ENCODE measurements around the gene GRK4.

Gene GRK4

GRCh38 chr4:3017504-3017903, 54.1 kb downstream of the GRK4 start:
- DNase-seq = no peak

DNA sequence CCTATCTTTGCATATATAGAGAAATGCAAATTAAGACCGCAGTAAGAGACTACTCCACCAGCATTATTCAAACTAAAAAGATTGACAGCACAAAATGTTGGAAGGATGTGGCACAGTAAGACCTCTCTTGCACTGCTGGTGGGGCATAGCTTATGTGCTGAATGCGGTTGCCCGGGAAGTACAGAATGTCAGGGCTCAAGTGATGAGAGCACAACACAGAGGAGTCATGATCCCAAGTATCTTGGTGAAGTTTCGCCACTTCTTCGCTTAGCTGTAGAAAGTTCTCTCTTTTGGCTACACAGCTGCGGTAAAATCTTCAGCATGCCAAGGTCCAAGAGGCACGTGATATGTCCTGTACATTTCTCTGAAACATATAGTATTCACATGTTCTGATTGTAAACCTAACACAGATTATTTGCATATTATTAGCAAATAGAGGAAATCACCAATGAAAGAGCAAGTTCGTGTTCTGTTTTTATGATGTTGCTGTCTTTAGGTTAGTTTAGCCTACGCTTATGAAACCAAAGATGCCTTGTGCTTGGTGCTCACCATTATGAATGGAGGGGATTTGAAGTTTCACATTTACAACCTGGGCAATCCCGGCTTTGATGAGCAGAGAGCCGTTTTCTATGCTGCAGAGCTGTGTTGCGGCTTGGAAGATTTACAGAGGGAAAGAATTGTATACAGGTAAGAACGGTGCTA, 55.9 kb downstream of the GRK4 start:
- DNase-seq = no peak

DNA sequence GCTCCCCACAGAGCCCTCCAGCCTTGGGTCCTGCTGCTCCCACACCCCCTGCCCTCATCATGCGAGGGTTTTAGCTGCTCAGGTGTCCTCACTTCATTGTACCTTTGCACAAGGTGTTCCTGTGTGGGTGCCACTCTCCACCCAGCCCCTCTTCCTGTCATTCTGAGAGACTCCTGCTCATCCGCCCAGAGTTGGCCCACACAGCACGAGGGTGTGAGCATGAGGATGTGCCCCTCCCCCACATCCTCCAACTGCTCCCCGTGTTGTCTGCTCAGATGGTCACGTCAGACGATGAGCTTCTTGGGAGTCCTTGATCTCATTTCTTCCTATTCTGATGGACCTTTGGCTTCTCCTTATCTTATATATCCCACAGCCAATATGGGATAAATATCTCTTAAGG, 57.8 kb downstream of the GRK4 start:
- DNase-seq = no peak

DNA sequence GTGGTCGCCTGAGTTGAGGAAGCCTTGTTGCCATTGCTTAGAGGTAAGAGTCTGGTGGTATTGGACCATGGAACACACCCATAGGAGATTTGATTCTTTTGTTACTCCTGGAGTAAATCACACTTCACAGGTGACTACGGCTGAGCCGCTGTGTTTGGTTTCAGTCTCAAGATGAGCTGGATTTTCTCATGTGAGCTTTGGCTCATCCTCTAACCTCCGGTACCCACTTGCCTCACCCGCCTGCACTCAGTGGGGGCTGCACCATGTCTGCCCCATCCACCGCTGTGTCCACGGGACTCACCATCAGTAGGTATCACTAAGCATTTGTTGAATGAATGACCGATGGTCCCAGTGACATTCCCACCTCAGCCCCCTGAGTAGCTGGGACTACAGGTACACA, 58.3 kb downstream of the GRK4 start:
- DNase-seq = no peak

DNA sequence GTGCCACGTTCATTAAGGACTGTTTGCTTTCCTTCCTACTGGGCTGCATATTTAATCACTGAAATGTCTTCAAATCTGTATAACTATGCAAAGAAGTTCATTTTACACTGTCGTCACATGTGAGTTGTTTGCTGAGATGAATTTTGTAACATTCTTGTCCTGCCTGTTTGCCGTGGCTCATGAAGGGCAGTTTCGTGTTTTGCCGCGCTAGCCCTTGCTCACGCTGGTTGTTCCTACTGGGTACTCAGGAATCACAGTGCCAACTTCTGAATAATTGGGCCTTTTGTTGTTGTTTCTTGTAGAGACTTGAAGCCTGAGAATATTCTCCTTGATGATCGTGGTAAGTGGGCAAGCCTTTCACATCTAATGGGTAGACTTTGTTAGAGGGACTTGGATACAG, 58.7 kb downstream of the GRK4 start:
- DNase-seq = no peak

- DNase-seq = no peak
These were observed 59.3 kb downstream of the GRK4 start for GRCh38 chr4:3022651-3023050.

DNA sequence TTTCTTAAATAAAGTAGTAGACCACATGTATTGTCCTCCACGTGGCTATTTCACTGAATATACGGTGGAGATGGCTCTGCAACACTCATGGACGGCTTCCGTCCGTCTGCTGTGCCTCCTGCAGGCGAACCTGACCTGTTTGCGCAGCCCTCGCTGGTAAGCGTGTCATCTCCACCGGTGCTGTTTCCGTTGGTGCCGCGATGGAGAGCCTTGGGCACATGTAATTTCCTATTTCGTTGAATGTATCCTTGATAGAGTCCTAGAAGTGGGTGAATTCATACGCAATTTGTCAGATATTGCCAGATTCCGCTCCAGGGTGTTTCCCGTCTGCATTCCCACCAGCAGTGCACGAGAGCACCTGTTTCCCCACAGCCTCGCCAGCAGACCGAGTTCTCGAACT, 62.5 kb downstream of the GRK4 start:
- DNase-seq = no peak

DNA sequence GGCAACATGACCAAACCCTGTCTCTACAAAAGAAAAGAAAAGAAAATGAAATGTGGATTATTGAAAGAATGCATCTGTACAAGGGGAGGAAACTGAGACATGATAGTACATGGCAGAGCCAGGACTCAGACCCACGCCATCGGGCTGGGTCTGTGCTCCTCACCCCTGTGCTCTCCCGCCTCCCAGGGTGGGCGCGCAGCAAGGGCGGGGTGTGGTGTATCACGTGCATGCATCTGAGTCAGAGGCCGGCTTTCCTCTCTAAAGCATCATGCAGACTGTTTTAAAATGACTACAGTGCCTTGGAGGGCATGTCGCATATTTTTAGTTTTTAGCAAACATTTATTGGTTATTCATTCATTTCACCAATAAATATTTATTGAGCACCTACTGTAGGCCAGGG, 63.2 kb downstream of the GRK4 start:
- DNase-seq = no peak

DNA sequence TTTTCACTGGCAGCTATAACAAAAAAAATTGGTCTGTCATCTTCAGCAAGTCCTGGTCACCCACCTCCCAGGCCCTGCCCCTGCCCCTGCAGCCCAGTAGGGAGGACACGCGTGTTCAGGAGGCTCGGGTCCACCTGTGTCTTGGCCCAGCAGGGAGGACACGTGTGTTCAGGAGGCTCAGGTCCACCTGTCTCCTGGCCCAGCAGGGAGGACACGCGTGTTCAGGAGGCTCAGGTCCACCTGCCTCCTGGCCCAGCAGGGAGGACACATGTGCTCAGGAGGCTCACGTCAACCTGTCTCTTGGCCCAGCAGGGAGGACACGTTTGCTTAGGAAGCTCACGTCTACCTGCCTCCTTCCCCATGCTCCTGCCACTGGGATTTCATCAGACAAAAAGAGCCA, 66.1 kb downstream of the GRK4 start:
- no peak for DNase-seq

GRCh38 chr4:3030566-3031356, 67.4 kb downstream of the GRK4 start:
- no peak for DNase-seq

- no peak for DNase-seq
These were observed 68.1 kb downstream of the GRK4 start for GRCh38 chr4:3031357-3032082.

- DNase-seq = no peak
These were observed 70.9 kb downstream of the GRK4 start for GRCh38 chr4:3034231-3034630.

DNA sequence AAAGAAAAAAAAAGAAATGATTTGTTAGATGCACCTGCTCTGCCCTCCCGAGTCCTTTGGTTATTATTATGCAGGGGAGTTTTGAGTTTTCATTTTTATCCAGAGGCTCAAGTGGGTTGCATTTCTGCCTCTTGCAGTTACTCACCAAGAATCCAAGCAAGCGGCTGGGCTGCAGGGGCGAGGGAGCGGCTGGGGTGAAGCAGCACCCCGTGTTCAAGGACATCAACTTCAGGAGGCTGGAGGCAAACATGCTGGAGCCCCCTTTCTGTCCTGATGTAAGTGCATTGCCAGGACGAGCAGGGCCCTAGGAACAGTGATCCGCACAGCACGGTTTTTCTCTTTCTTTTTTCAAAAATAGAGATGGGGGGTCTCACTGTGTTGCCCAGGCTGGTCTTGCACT, 71.9 kb downstream of the GRK4 start:
- no peak for DNase-seq

DNA sequence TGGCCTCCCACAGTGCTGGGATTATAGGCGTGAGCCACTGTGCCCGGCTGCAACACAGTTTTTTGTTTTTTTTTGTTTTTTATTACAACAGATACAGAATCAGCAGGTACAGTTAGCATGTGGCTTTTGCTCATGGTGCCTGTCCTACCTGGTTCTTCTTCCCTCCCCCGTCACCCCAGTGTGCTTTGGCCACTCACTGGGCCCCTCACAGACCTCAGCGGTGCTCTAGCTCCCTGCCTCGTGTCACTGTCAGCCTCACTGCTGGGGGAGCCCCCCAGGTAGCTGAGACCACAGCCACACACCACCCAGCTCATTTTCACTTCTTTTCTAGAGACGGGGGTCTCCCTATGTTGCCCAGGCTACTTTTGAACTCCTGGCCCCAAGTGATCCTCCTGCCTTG, 72.3 kb downstream of the GRK4 start:
- no peak for DNase-seq

- no peak for DNase-seq
These were observed 73.0 kb downstream of the GRK4 start for GRCh38 chr4:3036131-3036952.

DNA sequence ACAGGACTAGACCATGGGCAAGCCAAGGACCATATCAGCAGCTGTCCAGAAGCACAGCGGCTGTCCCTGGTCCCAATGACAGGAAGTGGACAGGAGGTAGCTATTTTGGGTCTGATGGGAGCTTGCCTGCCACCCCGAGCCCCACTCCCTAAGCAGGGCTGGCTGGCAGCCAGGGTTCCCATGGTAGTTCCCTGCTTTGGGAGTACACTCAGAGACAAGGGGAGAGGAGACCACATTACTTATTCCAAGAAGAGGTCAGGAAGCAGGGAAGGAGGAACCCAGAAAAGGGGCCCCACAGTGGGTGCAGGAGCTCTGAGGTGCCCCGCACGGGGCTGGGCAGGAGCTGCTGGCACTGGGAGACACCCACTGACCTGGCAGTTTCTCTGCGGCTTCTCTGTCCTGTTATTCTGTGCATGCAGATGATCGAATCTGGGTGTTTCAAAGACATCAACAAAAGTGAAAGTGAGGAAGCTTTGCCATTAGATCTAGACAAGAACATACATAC, 74.6 kb downstream of the GRK4 start:
- DNase-seq = no peak

- no peak for DNase-seq
These were observed 76.5 kb downstream of the GRK4 start for GRCh38 chr4:3039706-3040366.

DNA sequence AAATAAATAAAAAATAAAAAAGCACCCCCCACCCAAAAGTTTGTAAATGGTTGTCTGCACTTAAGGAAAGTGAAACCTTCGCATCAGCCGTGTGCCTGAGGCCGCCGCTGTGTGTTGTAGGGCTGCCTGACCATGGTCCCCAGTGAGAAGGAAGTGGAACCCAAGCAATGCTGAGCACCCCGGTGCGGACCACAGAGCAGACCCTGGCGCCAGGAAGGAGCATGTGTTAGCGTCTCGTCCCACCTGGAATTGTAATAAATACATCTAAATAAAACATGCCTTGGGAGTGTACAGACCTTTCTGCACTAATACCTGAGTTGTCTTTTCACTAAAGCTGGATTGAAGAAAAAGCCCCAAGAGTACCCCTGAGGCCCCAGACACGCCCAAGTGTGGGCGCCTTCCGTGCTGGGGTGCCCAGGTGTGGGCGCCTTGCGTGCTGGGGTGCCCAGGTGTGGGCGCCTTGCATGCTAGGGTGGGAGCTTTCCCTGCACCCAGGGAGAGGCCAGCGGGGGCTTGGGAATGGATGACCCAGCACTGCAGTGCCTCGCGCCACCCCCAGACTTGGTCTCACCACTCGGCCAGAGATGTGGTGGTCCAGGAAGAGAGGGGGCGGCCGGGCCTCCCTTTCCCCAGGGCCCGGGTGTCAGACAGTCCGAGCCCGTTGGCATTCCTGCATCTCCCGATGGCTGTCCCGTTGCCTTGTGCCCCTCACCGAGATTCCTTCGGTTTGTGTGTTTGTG, 77.3 kb downstream of the GRK4 start:
- peak in 1 of 2 donors; percentile 27 for DNase-seq

- peak; percentile 46 to 72 for DNase-seq
These were observed 78.1 kb downstream of the GRK4 start for GRCh38 chr4:3041192-3042142.

DNA sequence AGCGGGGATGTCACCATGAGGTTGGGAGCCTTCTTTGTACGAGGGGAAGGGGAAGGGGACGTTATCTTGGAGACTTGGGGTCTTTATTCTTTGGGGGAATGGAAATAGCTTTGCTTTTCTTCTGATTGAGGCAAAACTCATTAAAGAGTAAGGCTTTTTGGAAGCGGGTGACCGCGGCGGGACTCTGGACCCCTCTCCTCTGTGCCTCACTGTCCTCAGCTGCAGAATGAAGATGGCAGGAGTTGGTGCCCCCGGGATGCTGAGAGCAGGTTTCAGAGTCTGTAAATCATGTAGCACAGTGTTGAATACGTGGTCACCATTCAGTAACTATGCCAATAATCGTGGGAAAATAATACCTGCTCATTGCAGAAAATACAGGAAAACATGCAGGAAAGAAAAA, 78.9 kb downstream of the GRK4 start:
- no peak for DNase-seq

All from CD4-positive, alpha-beta T cell treated with Interleukin-1 beta for 1 hour (primary cell).